Measurements from ENCODE around the gene HS3ST3A1. TPM values are rescaled to one million over a fixed set of nuclear protein-coding genes. Genes with fewer than 3 reads are reported as not detected.

The HS3ST3A1 gene
- total and polyA plus RNA-seq, 4 donors = 0.18 to 8.0 (median 5.6) TPM

DNA sequence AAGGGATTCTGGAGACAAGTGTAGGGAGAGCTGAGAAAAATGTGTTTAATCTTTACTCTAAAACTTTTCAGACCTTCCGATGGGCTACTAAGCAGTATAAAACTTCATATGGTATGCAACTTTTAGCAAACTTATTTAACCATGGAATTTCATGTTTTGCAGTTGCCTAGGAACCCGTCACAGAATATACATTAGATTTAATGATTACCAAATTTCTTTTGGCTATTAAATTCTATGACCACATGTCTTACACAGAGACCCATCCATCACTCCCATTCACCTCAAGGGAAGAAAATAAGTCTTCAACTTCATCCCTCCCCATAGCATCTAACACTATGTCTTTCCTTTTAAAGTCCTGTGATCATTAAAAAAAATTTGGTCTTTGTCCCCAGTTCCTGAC is 54.9 kb downstream of the HS3ST3A1 start:
- no peak for ATAC-seq (ENCODE audit: insufficient read depth, low FRiP score)
- Histone ChIP-seq H3K27ac (ENCODE audit: low read depth in 1 of 2, low read length in 1 of 2) (no peak overlapping the region), H3K4me3 (no peak overlapping the region), H3K4me1 (ENCODE audit: control insufficient read depth in 5 of 5, insufficient read depth in 5 of 5, low read length in 5 of 5) (peaks cover 0 to 27% (median 0%) of the 10 kb centered on the region in 5 donors), H3K36me3 (ENCODE audit: control insufficient read depth in 4 of 4, insufficient read depth in 4 of 4, low read length in 4 of 4) (no peaks in the 10 kb centered on the region), H3K9ac (ENCODE audit: insufficient read depth in 1 of 2, low read length in 2 of 2) (no peak overlapping the region), H3K27me3 (ENCODE audit: control insufficient read depth in 3 of 3, insufficient read depth in 3 of 3, low read length in 2 of 3) (no peaks in the 10 kb centered on the region), H3K9me3 (ENCODE audit: control insufficient read depth in 4 of 4, insufficient read depth in 3 of 4, low read length in 3 of 4) (peaks cover 0 to 7% (median 0%) of the 10 kb centered on the region in 4 donors)
- DNase-seq = no peak
- TF ChIP-seq, protein P1, sequence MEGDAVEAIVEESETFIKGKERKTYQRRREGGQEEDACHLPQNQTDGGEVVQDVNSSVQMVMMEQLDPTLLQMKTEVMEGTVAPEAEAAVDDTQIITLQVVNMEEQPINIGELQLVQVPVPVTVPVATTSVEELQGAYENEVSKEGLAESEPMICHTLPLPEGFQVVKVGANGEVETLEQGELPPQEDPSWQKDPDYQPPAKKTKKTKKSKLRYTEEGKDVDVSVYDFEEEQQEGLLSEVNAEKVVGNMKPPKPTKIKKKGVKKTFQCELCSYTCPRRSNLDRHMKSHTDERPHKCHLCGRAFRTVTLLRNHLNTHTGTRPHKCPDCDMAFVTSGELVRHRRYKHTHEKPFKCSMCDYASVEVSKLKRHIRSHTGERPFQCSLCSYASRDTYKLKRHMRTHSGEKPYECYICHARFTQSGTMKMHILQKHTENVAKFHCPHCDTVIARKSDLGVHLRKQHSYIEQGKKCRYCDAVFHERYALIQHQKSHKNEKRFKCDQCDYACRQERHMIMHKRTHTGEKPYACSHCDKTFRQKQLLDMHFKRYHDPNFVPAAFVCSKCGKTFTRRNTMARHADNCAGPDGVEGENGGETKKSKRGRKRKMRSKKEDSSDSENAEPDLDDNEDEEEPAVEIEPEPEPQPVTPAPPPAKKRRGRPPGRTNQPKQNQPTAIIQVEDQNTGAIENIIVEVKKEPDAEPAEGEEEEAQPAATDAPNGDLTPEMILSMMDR (IDR thresholded peaks at IDR 0.05; ENCODE audit: control extremely low read depth, extremely low read depth) = no peak
- WGBS, 2 donors = 82 to 90% methylated on average over 2 of the region's 2 CpGs

- 62 to 77% methylated on average over 8 of the region's 8 CpGs for WGBS, 2 donors
Measured at GRCh38 chr17:13545941-13546340, 55.8 kb downstream of the HS3ST3A1 start.

DNA sequence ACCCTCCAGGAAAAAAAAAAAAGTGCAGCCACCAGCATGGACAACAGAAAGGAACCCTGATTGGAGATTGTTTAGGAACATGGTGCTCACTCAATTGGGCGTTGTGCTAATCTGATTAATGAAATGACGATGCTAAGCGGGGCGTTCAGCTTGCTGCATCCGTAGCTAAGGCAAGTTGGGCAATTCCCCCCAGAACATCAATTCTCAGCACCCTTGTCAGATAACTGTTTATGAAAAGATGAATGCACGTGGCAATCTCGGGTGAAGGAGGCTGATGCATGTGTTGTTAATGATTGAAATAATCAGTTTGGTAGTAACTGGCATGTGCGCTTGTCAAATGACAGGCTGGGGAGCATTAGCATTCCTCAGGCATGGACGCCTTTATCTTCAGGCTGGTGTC is 57.0 kb downstream of the HS3ST3A1 start:
- H3K27me3 ChIP-seq (ENCODE audit: control insufficient read depth in 3 of 3, insufficient read depth in 3 of 3, low read length in 2 of 3) = no peaks in the 10 kb centered on the region
- H3K4me1 ChIP-seq (ENCODE audit: control insufficient read depth in 5 of 5, insufficient read depth in 5 of 5, low read length in 5 of 5) = peaks cover 0 to 47% (median 6%) of the 10 kb centered on the region in 5 donors
- TF ChIP-seq, protein P1 (IDR thresholded peaks at IDR 0.05; ENCODE audit: control extremely low read depth, extremely low read depth) = no peak
- no peaks in the 10 kb centered on the region for H3K36me3 ChIP-seq (ENCODE audit: control insufficient read depth in 4 of 4, insufficient read depth in 4 of 4, low read length in 4 of 4)
- no peak overlapping the region for H3K27ac ChIP-seq (ENCODE audit: low read depth in 1 of 2, low read length in 1 of 2)
- H3K9ac ChIP-seq (ENCODE audit: insufficient read depth in 1 of 2, low read length in 2 of 2) = no peak overlapping the region
- ATAC-seq (ENCODE audit: insufficient read depth, low FRiP score) (no peak), DNase-seq (peak in 2 of 3 donors; percentile 26 to 64)
- WGBS, 2 donors = 68 to 83% methylated on average over 9 of the region's 9 CpGs
- no peak overlapping the region for H3K4me3 ChIP-seq
- peaks cover 0 to 4% (median 0%) of the 10 kb centered on the region in 4 donors for H3K9me3 ChIP-seq (ENCODE audit: control insufficient read depth in 4 of 4, insufficient read depth in 3 of 4, low read length in 3 of 4)

More at GRCh38 chr17:13545941-13546340, 55.8 kb downstream of the HS3ST3A1 start:
- Histone ChIP-seq H3K27ac (ENCODE audit: low read depth in 1 of 2, low read length in 1 of 2) (no peak overlapping the region), H3K4me3 (no peak overlapping the region), H3K27me3 (ENCODE audit: control insufficient read depth in 3 of 3, insufficient read depth in 3 of 3, low read length in 2 of 3) (no peaks in the 10 kb centered on the region), H3K9ac (ENCODE audit: insufficient read depth in 1 of 2, low read length in 2 of 2) (no peak overlapping the region), H3K4me1 (ENCODE audit: control insufficient read depth in 5 of 5, insufficient read depth in 5 of 5, low read length in 5 of 5) (peaks cover 0 to 35% (median 6%) of the 10 kb centered on the region in 5 donors), H3K9me3 (ENCODE audit: control insufficient read depth in 4 of 4, insufficient read depth in 3 of 4, low read length in 3 of 4) (peaks cover 0 to 7% (median 0%) of the 10 kb centered on the region in 4 donors), H3K36me3 (ENCODE audit: control insufficient read depth in 4 of 4, insufficient read depth in 4 of 4, low read length in 4 of 4) (no peaks in the 10 kb centered on the region)
- DNase-seq (no peak), ATAC-seq (ENCODE audit: insufficient read depth, low FRiP score) (no peak)
- TF ChIP-seq, protein P1 (IDR thresholded peaks at IDR 0.05; ENCODE audit: control extremely low read depth, extremely low read depth) = no peak

GRCh38 chr17:13544292-13544691 is 57.4 kb downstream of the HS3ST3A1 start:
- 63 to 75% methylated on average over 7 of the region's 7 CpGs for WGBS, 2 donors
- Histone ChIP-seq H3K4me1 (ENCODE audit: control insufficient read depth in 5 of 5, insufficient read depth in 5 of 5, low read length in 5 of 5) (peaks cover 0 to 48% (median 6%) of the 10 kb centered on the region in 5 donors), H3K9me3 (ENCODE audit: control insufficient read depth in 4 of 4, insufficient read depth in 3 of 4, low read length in 3 of 4) (peaks cover 0 to 4% (median 0%) of the 10 kb centered on the region in 4 donors), H3K9ac (ENCODE audit: insufficient read depth in 1 of 2, low read length in 2 of 2) (peak overlapping the region in 1 of 2 donors; percentile 46), H3K27ac (ENCODE audit: low read depth in 1 of 2, low read length in 1 of 2) (no peak overlapping the region), H3K27me3 (ENCODE audit: control insufficient read depth in 3 of 3, insufficient read depth in 3 of 3, low read length in 2 of 3) (no peaks in the 10 kb centered on the region), H3K36me3 (ENCODE audit: control insufficient read depth in 4 of 4, insufficient read depth in 4 of 4, low read length in 4 of 4) (no peaks in the 10 kb centered on the region), H3K4me3 (no peak overlapping the region)
- DNase-seq (peak; percentile 89 to 96 (median 93)), ATAC-seq (ENCODE audit: insufficient read depth, low FRiP score) (peak; percentile 58)
- TF ChIP-seq, protein P1 (IDR thresholded peaks at IDR 0.05; ENCODE audit: control extremely low read depth, extremely low read depth) = no peak

Measured in lung (tissue), 12 donors.